ENCODE data around the gene ACTR1A. TPM values are rescaled to one million over a fixed set of nuclear protein-coding genes. Genes with fewer than 3 reads are reported as not detected.

ACTR1A gene
- total and polyA plus RNA-seq, 9 of the 15 experiments (the other 6 are each of a cell fraction or from before 2014, with no cell fraction given): 36.3 to 77.2 (median 49.6) TPM

GRCh38 chr10:102450124-102450373 lies 52.5 kb downstream of the ACTR1A start (continued):
- TF ChIP-seq, protein P1, sequence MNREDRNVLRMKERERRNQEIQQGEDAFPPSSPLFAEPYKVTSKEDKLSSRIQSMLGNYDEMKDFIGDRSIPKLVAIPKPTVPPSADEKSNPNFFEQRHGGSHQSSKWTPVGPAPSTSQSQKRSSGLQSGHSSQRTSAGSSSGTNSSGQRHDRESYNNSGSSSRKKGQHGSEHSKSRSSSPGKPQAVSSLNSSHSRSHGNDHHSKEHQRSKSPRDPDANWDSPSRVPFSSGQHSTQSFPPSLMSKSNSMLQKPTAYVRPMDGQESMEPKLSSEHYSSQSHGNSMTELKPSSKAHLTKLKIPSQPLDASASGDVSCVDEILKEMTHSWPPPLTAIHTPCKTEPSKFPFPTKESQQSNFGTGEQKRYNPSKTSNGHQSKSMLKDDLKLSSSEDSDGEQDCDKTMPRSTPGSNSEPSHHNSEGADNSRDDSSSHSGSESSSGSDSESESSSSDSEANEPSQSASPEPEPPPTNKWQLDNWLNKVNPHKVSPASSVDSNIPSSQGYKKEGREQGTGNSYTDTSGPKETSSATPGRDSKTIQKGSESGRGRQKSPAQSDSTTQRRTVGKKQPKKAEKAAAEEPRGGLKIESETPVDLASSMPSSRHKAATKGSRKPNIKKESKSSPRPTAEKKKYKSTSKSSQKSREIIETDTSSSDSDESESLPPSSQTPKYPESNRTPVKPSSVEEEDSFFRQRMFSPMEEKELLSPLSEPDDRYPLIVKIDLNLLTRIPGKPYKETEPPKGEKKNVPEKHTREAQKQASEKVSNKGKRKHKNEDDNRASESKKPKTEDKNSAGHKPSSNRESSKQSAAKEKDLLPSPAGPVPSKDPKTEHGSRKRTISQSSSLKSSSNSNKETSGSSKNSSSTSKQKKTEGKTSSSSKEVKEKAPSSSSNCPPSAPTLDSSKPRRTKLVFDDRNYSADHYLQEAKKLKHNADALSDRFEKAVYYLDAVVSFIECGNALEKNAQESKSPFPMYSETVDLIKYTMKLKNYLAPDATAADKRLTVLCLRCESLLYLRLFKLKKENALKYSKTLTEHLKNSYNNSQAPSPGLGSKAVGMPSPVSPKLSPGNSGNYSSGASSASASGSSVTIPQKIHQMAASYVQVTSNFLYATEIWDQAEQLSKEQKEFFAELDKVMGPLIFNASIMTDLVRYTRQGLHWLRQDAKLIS (CRISPR knock-in tag; IDR thresholded peaks at IDR 0.05): peak; percentile 78; the same call in 1 of the 2 replicates
- TF ChIP-seq EP400 (IDR thresholded peaks at IDR 0.05) (0 out of 2 replicates have a peak, but pooled peaks have one; percentile 51), ZNF512 (tag; IDR thresholded peaks at IDR 0.05) (no peak), CHD1 (IDR thresholded peaks at IDR 0.05; ENCODE audit: low read length) (peak; percentile 71), ZNF444 (CRISPR knock-in tag; IDR thresholded peaks at IDR 0.05) (no peak), XRCC5 (IDR thresholded peaks at IDR 0.05; ENCODE audit: low read depth, low read length) (no peak), YY1 (IDR thresholded peaks at IDR 0.05; ENCODE audit: borderline replicate concordance in 1 of 3, control insufficient read depth in 1 of 3, extremely low read depth in 1 of 3, insufficient read depth in 3 of 3, insufficient read length in 1 of 3, insufficient replicate concordance in 2 of 3, low read depth in 1 of 3, low read length in 2 of 3) (no peak), JUNB (CRISPR knock-in tag; conservative IDR thresholded peaks at IDR 0.05) (no peak), ZNF511 (CRISPR knock-in tag; IDR thresholded peaks at IDR 0.05) (0 out of 2 replicates have a peak, but pooled peaks have one; percentile 64), NFRKB (IDR thresholded peaks at IDR 0.05; ENCODE audit: low read depth) (peak; percentile 59; the same call in 1 of the 2 replicates), ZBTB11 (CRISPR knock-in tag; IDR thresholded peaks at IDR 0.05) (no peak), ARID1B (IDR thresholded peaks at IDR 0.05) (no peak), HCFC1 (IDR thresholded peaks at IDR 0.05; ENCODE audit: low read depth, low read length) (no peak), IFI16 (CRISPR knock-in tag; IDR thresholded peaks at IDR 0.05) (no peak), RBM15 (IDR thresholded peaks at IDR 0.05; ENCODE audit: insufficient read depth, low read length) (no peak)
- TF ChIP-seq, protein P2, sequence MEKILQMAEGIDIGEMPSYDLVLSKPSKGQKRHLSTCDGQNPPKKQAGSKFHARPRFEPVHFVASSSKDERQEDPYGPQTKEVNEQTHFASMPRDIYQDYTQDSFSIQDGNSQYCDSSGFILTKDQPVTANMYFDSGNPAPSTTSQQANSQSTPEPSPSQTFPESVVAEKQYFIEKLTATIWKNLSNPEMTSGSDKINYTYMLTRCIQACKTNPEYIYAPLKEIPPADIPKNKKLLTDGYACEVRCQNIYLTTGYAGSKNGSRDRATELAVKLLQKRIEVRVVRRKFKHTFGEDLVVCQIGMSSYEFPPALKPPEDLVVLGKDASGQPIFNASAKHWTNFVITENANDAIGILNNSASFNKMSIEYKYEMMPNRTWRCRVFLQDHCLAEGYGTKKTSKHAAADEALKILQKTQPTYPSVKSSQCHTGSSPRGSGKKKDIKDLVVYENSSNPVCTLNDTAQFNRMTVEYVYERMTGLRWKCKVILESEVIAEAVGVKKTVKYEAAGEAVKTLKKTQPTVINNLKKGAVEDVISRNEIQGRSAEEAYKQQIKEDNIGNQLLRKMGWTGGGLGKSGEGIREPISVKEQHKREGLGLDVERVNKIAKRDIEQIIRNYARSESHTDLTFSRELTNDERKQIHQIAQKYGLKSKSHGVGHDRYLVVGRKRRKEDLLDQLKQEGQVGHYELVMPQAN (IDR thresholded peaks at IDR 0.05; ENCODE audit: borderline replicate concordance): 0 out of 2 replicates have a peak, but pooled peaks have one; percentile 26
